Stomach (tissue), 4 donors: Measurements from ENCODE around the gene GFM1.

Source experiments
- CTCF ChIP-seq, 7 experiments: fragments of 450-650 bp in 4 of 7; fragments of 200-600 bp in 3 of 7; sonication (generic) in 3 of 7; IDR thresholded peaks; one replicate each; pipeline ENCODE4 v1.5.1; 2016 to 2019; ENCODE audit warnings: antibody characterized with exemption in 7 of 7, control low read depth in 2 of 7, mild to moderate bottlenecking in 1 of 7
- POLR2A ChIP-seq, 4 donors: fragments of 450-650 bp; IDR thresholded peaks; one replicate each; pipeline ENCODE4 v1.6.1; 2016; ENCODE audit warnings: antibody characterized with exemption in 4 of 4, control low read depth in 2 of 4, mild to moderate bottlenecking in 1 of 4, moderate library complexity in 1 of 4

- TF ChIP-seq CTCF (IDR thresholded peaks at IDR 0.05) (no peak), POLR2A (IDR thresholded peaks at IDR 0.05) (no peak)
Measured at GRCh38 chr3:158649791-158650190, 5.5 kb downstream of the GFM1 start.
